Hepatocyte (in vitro differentiated cells): ENCODE data around the gene KASH5.

Experiments used
- CTCF ChIP-seq: fragments of 200-600 bp; sonication (generic); IDR thresholded peaks from 2 replicates; pipeline ENCODE4 v1.5.1; 2016; ENCODE audit warnings: antibody characterized with exemption, mild to moderate bottlenecking; ENCODE audit not compliant: poor library complexity
- EZH2phosphoT487 ChIP-seq: fragments of 200-600 bp; sonication (generic); IDR thresholded peaks from one replicate; pipeline ENCODE4 v1.6.1; 2018; ENCODE audit warnings: antibody characterized with exemption, mild to moderate bottlenecking, low read depth, moderate library complexity; ENCODE audit not compliant: unreplicated experiment, severe bottlenecking

DNA sequence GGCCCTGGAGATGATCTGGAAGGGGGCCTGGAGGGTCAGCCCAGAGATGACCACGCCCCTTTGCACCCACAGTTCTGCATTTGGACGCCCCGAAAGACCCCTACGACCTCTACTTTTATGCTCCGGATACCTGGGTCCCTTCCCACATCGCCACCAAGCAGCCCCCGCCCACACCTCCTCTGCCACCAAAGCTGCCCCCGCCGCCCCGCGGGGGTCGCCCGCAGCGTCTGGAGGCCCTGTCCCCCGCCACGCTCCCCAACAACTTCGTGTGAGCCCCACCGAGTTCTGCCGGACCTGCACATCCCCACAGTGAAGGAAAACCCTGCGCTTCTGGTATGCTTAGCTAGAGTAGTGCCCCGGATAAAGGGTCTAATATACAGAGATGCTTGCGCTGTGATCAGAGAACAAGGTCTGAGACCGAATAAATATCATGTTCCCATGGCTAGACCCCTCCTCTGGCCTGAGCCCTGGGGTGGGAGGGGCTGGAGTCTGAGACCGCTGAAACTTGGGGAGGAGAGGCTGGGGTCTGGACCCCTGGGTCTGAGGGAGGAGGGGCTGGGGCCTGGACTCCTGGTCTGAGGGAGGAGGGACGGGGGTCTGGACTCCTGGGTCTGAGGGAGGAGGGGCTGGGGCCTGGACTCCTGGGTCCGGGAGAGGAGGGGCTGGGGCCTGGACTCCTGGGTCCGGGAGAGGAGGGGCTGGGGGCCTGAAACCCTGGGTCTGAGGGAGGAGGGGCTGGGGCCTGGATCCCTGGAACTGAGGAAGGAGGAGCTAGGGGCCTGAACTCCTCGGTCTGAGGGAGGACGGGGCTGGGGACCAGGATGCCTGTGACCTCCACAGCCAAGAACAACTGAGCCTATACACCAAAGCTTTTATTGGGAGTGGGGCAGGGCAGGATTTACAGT, 40.8 kb downstream of the KASH5 start:
- no peak for TF ChIP-seq CTCF
- no peak for TF ChIP-seq EZH2phosphoT487
